GM12878 (cell line): Measurements from ENCODE around the gene HMGB2. TPM values are rescaled to one million over a fixed set of nuclear protein-coding genes. Genes with fewer than 3 reads are reported as not detected.

ENCODE experiments used
- ATAC-seq: fragments of 200-7000 bp; cut with Tn5 transposase; 3 replicates; pipeline ENCODE4 v1.9.1; 2020; ENCODE audit warnings: mild to moderate bottlenecking, moderate library complexity
- BruUV-seq: library from RNA; stranded (reverse); fragments of 400-500 nt; replicated peaks from 2 replicates; lab custom pipeline; 2021; lab: Mats Ljungman, UMichigan
- CTCF ChIA-PET: fragments of 300-600 bp; sonication (Branson Sonifier 250); formaldehyde crosslinking; extraction: SDS; loops from one replicate; lab custom pipeline; 2021; ENCODE audit warnings: inconsistent platforms; lab: Yijun Ruan, JAX
- POLR2A ChIA-PET: fragments of 350-600 bp; formaldehyde crosslinking; extraction: SDS; loops from one replicate; lab custom pipeline; 2021; ENCODE audit warnings: inconsistent platforms; lab: Charles Lee
- RAD21 ChIA-PET: fragments of 300-600 bp; sonication (Branson Sonifier 250); formaldehyde crosslinking; loops from one replicate; lab custom pipeline; 2023; ENCODE audit warnings: antibody characterized with exemption; ENCODE audit not compliant: unreplicated experiment; lab: Charles Lee
- SMC1A ChIA-PET: fragments of 300-600 bp; sonication (Branson Sonifier 250); formaldehyde crosslinking; loops from one replicate; lab custom pipeline; 2023; ENCODE audit not compliant: unreplicated experiment, uncharacterized antibody; lab: Charles Lee
- DNase-seq: peaks from one replicate; pipeline ENCODE4 v3.0.0-alpha.2; 2011; ENCODE audit warnings: low read depth, low spot score
- FAIRE-seq: peaks from 3 replicates; lab custom pipeline; 2011; peaks lifted over from hg19 to GRCh38; lab: Jason Lieb, UNC
- H2AFZ ChIP-seq: 2 replicates; pipeline ENCODE4 v1.6.0; 2011; ENCODE audit warnings: low read depth, low read length, control low read depth; ENCODE audit not compliant: control insufficient read depth
- H3K27ac ChIP-seq: 2 replicates; pipeline ENCODE4 v1.5.1; 2011; ENCODE audit warnings: control low read depth; ENCODE audit not compliant: control insufficient read depth, insufficient read depth
- H3K27me3 ChIP-seq, 2 experiments: replicated peaks in 1 of 2; 2 replicates each; pipeline versions ENCODE4 v1.6.0 to v1.6.1; 2011; ENCODE audit warnings: low read length in 1 of 2; ENCODE audit not compliant: control insufficient read depth in 2 of 2, insufficient read depth in 2 of 2
- H3K36me3 ChIP-seq, 2 experiments: 2 replicates each; pipeline ENCODE4 v1.5.1; 2011; ENCODE audit warnings: low read length in 1 of 2; ENCODE audit not compliant: control insufficient read depth in 2 of 2, insufficient read depth in 2 of 2
- H3K4me1 ChIP-seq: 2 replicates; pipeline ENCODE4 v1.6.1; 2011; ENCODE audit warnings: mild to moderate bottlenecking, low read length, moderate library complexity, mixed read lengths; ENCODE audit not compliant: control insufficient read depth, insufficient read depth
- H3K4me2 ChIP-seq: 2 replicates; pipeline ENCODE4 v1.6.0; 2011; ENCODE audit warnings: control low read depth; ENCODE audit not compliant: control insufficient read depth, insufficient read depth
- H3K4me3 ChIP-seq: fragments of 200-600 bp; sonication (generic); 2 replicates; pipeline ENCODE4 v1.5.1; 2016
- H3K79me2 ChIP-seq: 2 replicates; pipeline ENCODE4 v1.6.0; 2011; ENCODE audit warnings: low read length; ENCODE audit not compliant: control insufficient read depth, insufficient read depth
- H3K9ac ChIP-seq: 2 replicates; pipeline ENCODE4 v1.8.0; 2011; ENCODE audit warnings: low read length, control low read depth, mixed read lengths; ENCODE audit not compliant: control insufficient read depth, insufficient read depth
- H3K9me3 ChIP-seq: replicated peaks from 3 replicates; pipeline ENCODE4 v1.5.1; 2011; ENCODE audit warnings: mild to moderate bottlenecking, low read length; ENCODE audit not compliant: control insufficient read depth, insufficient read depth
- H4K20me1 ChIP-seq: 2 replicates; pipeline ENCODE4 v1.6.0; 2011; ENCODE audit not compliant: control insufficient read depth, insufficient read depth
- BCL11A ChIP-seq: IDR thresholded peaks from 2 replicates; pipeline ENCODE4 v1.6.1; 2011; ENCODE audit warnings: low read depth, low read length
- DPF2 ChIP-seq: fragments of 450-650 bp; IDR thresholded peaks from 2 replicates; pipeline ENCODE4 v1.6.1; 2017; ENCODE audit warnings: mild to moderate bottlenecking
- EGR1 ChIP-seq, 2 experiments: IDR thresholded peaks; 1 replicate in 1 of 2; 2 replicates in 1 of 2; pipeline ENCODE4 v1.6.1; 2011 to 2012; ENCODE audit warnings: low read depth in 2 of 2, low read length in 2 of 2, borderline replicate concordance in 1 of 2, mild to moderate bottlenecking in 1 of 2, moderate library complexity in 1 of 2
- IKZF1 ChIP-seq: fragments of 450-650 bp; conservative IDR thresholded peaks from 2 replicates; pipeline ENCODE4 v1.6.1; 2017; ENCODE audit warnings: antibody characterized with exemption, mild to moderate bottlenecking
- LARP7 ChIP-seq: fragments of 450-650 bp; IDR thresholded peaks from 2 replicates; pipeline ENCODE4 v1.6.1; 2017; ENCODE audit warnings: mild to moderate bottlenecking
- MTA3 ChIP-seq: IDR thresholded peaks from 2 replicates; pipeline ENCODE4 v1.6.1; 2012; ENCODE audit warnings: low read length, inconsistent platforms, borderline replicate concordance
- MXI1 ChIP-seq: fragments of 150-350 bp; IDR thresholded peaks from 2 replicates; pipeline ENCODE4 v1.6.1; 2011; ENCODE audit warnings: low read depth, mild to moderate bottlenecking, inconsistent platforms, low read length, improper control_type of control experiment
- PAX5 ChIP-seq: IDR thresholded peaks from 2 replicates; pipeline ENCODE4 v1.6.1; 2011; ENCODE audit warnings: low read depth, low read length, borderline replicate concordance
- POLR2AphosphoS2 ChIP-seq: IDR thresholded peaks from 2 replicates; pipeline ENCODE4 v1.6.1; 2011; ENCODE audit warnings: low read depth, mild to moderate bottlenecking, low read length, improper control_type of control experiment, moderate library complexity
- TAF1 ChIP-seq: IDR thresholded peaks from 2 replicates; pipeline ENCODE4 v1.6.1; 2011; ENCODE audit warnings: mild to moderate bottlenecking, low read depth, low read length, borderline replicate concordance
- YY1 ChIP-seq: IDR thresholded peaks from 2 replicates; pipeline ENCODE4 v1.6.1; 2011; ENCODE audit warnings: low read depth, mild to moderate bottlenecking, low read length
- ZBTB4 ChIP-seq: fragments of 450-650 bp; formaldehyde crosslinking; IDR thresholded peaks from 2 replicates; pipeline ENCODE4 v1.4.0; 2022; ENCODE audit warnings: mild to moderate bottlenecking, moderate library complexity
- WGBS: methylation state at CpG from one replicate; pipeline ENCODE4 v1.1.6; 2016; ENCODE audit warnings: low lambda C conversion rate; ENCODE audit not compliant: insufficient replicate concordance, insufficient coverage; ENCODE audit errors: missing lambda C conversion rate; 5-methylcytosine and 5-hydroxymethylcytosine counted together
- in situ Hi-C: fragments of 300-500 bp; cut with MboI; formaldehyde crosslinking; loops from 9 replicates; pipeline ENCODE4 v1.14.3; 2018; ENCODE audit warnings: mixed read lengths
- intact Hi-C: fragments of 100-400 bp; cut with micrococcal nuclease; formaldehyde crosslinking; loops from one replicate; pipeline ENCODE4 v1.14.2; 2022; ENCODE audit not compliant: unreplicated experiment
- polyA plus RNA-seq, 11 experiments: library from polyadenylated mRNA; depleted of rRNA in 4 of 11; unstranded in 6 of 11; stranded (reverse) in 5 of 11; fragments of >200 nt; fragmentation: Nextera tagmentation in 4 of 11; fragmentation: Illumina TruSeq in 1 of 11; extraction: Ambion mirVana in 4 of 11; extraction: Trizol in 1 of 11; gene quantifications; 1 replicate in 1 of 11; 2 replicates in 10 of 11; pipeline versions ENCODE4 v1.2.1 to v1.2.3, GENCODE V29; 2011 to 2016; ENCODE audit warnings: inconsistent platforms in 2 of 11, missing spikeins in 2 of 11, low read depth in 1 of 11
- total RNA-seq, 4 experiments: library from RNA; depleted of rRNA in 3 of 4; stranded (reverse); fragments of >200 nt in 3 of 4; fragmentation: Illumina TruSeq in 1 of 4; extraction: Trizol in 1 of 4; gene quantifications; 2 replicates each; pipeline versions ENCODE4 v1.2.1 to v1.2.3, GENCODE V29; 2013 to 2021
- TF ChIP-seq, protein P1 (sequence below): fragments of 450-650 bp; IDR thresholded peaks from 2 replicates; pipeline ENCODE4 v1.6.1; 2017; ENCODE audit warnings: borderline replicate concordance
- TF ChIP-seq, protein P2 (sequence below): fragments of 450-650 bp; IDR thresholded peaks from 2 replicates; pipeline ENCODE4 v1.6.1; 2016; ENCODE audit warnings: mild to moderate bottlenecking

Gene HMGB2
- total and polyA plus RNA-seq, 10 of the 15 experiments (the other 5 are each of a cell fraction or from before 2014, with no cell fraction given): 260 to 961 (median 668) TPM

GRCh38 chr4:173316060-173316459 is 18.1 kb downstream of the HMGB2 start:
- BruUV-seq: no TSS peak
- Histone ChIP-seq H3K4me3 (no peak overlapping the region), H3K27me3 (no peaks in the 10 kb centered on the region), H4K20me1 (no peaks in the 10 kb centered on the region), H3K4me2 (no peak overlapping the region), H3K9ac (no peak overlapping the region), H3K79me2 (no peaks in the 10 kb centered on the region), H3K9me3 (no peaks in the 10 kb centered on the region), H2AFZ (no peak overlapping the region), H3K27ac (no peak overlapping the region), H3K36me3 (peaks cover 9% of the 10 kb centered on the region in 2 experiments; a peak in 3 of 4 replicates), H3K4me1 (no peaks in the 10 kb centered on the region; the same call in 1 of the 2 replicates)
- DNase-seq (no peak), FAIRE-seq (no peak), ATAC-seq (no peak)
- ChIA-PET POLR2A (no interaction called here), RAD21 (interaction anchor here (1.2 kb wide), 1 partner anchor 303 kb away, joined by 4 read pairs; no protein-coding TSS in a partner anchor), CTCF (interaction anchor here (0.9 to 1.4 kb wide), 3 partner anchors 15 to 303 kb away, joined by 3 to 7 read pairs (median 4); no protein-coding TSS in a partner anchor), SMC1A (interaction anchor here (0.6 kb wide), 1 partner anchor 54 kb away, joined by 3 read pairs; no protein-coding TSS in a partner anchor)
- intact Hi-C loops: loop anchor here (5.0 kb wide), 1 partner anchor 176 kb away; no protein-coding TSS in a partner anchor
- in situ Hi-C loops: no loop called here
- WGBS: 92% methylated on average over 2 of the region's 2 CpGs
- TF ChIP-seq LARP7 (no peak), IKZF1 (no peak), BCL11A (no peak), POLR2AphosphoS2 (no peak), ZBTB4 (CRISPR knock-in tag) (no peak), TAF1 (no peak), PAX5 (no peak), EGR1 (IDR thresholded peaks at IDR 0.05; ENCODE audit: borderline replicate concordance in 1 of 2, low read depth in 2 of 2, low read length in 2 of 2) (no peak), DPF2 (no peak), MTA3 (no peak), YY1 (no peak), MXI1 (no peak)
- TF ChIP-seq, protein P1, sequence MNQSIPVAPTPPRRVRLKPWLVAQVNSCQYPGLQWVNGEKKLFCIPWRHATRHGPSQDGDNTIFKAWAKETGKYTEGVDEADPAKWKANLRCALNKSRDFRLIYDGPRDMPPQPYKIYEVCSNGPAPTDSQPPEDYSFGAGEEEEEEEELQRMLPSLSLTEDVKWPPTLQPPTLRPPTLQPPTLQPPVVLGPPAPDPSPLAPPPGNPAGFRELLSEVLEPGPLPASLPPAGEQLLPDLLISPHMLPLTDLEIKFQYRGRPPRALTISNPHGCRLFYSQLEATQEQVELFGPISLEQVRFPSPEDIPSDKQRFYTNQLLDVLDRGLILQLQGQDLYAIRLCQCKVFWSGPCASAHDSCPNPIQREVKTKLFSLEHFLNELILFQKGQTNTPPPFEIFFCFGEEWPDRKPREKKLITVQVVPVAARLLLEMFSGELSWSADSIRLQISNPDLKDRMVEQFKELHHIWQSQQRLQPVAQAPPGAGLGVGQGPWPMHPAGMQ: no peak
- TF ChIP-seq, protein P2, sequence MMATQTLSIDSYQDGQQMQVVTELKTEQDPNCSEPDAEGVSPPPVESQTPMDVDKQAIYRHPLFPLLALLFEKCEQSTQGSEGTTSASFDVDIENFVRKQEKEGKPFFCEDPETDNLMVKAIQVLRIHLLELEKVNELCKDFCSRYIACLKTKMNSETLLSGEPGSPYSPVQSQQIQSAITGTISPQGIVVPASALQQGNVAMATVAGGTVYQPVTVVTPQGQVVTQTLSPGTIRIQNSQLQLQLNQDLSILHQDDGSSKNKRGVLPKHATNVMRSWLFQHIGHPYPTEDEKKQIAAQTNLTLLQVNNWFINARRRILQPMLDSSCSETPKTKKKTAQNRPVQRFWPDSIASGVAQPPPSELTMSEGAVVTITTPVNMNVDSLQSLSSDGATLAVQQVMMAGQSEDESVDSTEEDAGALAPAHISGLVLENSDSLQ: no peak
